Measurements from ENCODE around the gene MAP3K14.
A peak's percentile ranks its signal among the peaks of the same experiment; 100 is the strongest.

MAP3K14 gene

GRCh38 chr17:45291171-45291805 lies 25.5 kb downstream of the MAP3K14 start:
- Histone ChIP-seq H3K4me1 (ENCODE audit: control insufficient read depth, insufficient read depth, low read length) (peaks cover 87% of the 10 kb centered on the region), H3K4me3 (ENCODE audit: low read length) (no peak overlapping the region), H3K9ac (ENCODE audit: low read length) (no peak overlapping the region), H3K9me3 (ENCODE audit: control insufficient read depth, low read length) (no peaks in the 10 kb centered on the region), H3K27me3 (ENCODE audit: control insufficient read depth, insufficient read depth, low read length) (no peaks in the 10 kb centered on the region), H3K36me3 (ENCODE audit: control insufficient read depth, insufficient read depth, low read length) (peaks cover 28% of the 10 kb centered on the region)

DNA sequence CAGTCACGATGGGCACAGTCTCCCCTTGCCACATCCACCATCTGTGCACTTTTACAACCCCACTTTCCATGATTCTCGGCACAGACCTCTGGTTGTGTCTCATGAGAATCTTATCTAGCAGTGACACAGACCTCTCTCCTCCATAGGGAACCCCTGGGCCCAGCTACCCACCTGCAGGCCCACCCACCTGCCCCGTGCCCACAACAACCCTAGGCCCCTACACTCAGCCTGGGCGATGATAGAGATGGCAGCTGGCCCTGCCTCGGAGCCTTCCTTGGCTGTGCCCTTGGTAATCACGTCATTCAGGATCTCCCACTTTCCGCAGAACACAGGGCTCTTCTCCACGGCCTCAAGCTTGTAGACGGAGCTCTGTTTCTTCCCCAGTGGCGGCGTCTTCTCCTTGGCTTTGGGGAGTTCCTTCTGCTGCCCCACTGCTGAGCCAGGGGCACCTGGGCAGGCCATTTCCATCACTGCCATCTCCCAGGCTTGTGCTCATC lies 26.5 kb downstream of the MAP3K14 start:
- H3K9ac ChIP-seq (ENCODE audit: low read length) = no peak overlapping the region
- H3K4me3 ChIP-seq (ENCODE audit: low read length) = no peak overlapping the region
- H3K36me3 ChIP-seq (ENCODE audit: control insufficient read depth, insufficient read depth, low read length) = peaks cover 32% of the 10 kb centered on the region
- H3K27me3 ChIP-seq (ENCODE audit: control insufficient read depth, insufficient read depth, low read length) = no peaks in the 10 kb centered on the region
- no peaks in the 10 kb centered on the region for H3K9me3 ChIP-seq (ENCODE audit: control insufficient read depth, low read length)
- H3K4me1 ChIP-seq (ENCODE audit: control insufficient read depth, insufficient read depth, low read length) = peaks cover 77% of the 10 kb centered on the region

GRCh38 chr17:45289301-45290268 lies 27.2 kb downstream of the MAP3K14 start:
- H3K9me3 ChIP-seq (ENCODE audit: control insufficient read depth, low read length) = no peaks in the 10 kb centered on the region
- peaks cover 70% of the 10 kb centered on the region for H3K4me1 ChIP-seq (ENCODE audit: control insufficient read depth, insufficient read depth, low read length)
- H3K36me3 ChIP-seq (ENCODE audit: control insufficient read depth, insufficient read depth, low read length) = peaks cover 37% of the 10 kb centered on the region
- no peak overlapping the region for H3K4me3 ChIP-seq (ENCODE audit: low read length)
- peak overlapping the region; percentile 31 for H3K9ac ChIP-seq (ENCODE audit: low read length)
- H3K27me3 ChIP-seq (ENCODE audit: control insufficient read depth, insufficient read depth, low read length) = no peaks in the 10 kb centered on the region

- Histone ChIP-seq H3K4me1 (ENCODE audit: control insufficient read depth, insufficient read depth, low read length) (peaks cover 62% of the 10 kb centered on the region), H3K27me3 (ENCODE audit: control insufficient read depth, insufficient read depth, low read length) (no peaks in the 10 kb centered on the region), H3K36me3 (ENCODE audit: control insufficient read depth, insufficient read depth, low read length) (peaks cover 45% of the 10 kb centered on the region), H3K4me3 (ENCODE audit: low read length) (no peak overlapping the region), H3K9me3 (ENCODE audit: control insufficient read depth, low read length) (no peaks in the 10 kb centered on the region), H3K9ac (ENCODE audit: low read length) (peak overlapping the region; percentile 31)
Observed at GRCh38 chr17:45288825-45289224, 28.0 kb downstream of the MAP3K14 start.

DNA sequence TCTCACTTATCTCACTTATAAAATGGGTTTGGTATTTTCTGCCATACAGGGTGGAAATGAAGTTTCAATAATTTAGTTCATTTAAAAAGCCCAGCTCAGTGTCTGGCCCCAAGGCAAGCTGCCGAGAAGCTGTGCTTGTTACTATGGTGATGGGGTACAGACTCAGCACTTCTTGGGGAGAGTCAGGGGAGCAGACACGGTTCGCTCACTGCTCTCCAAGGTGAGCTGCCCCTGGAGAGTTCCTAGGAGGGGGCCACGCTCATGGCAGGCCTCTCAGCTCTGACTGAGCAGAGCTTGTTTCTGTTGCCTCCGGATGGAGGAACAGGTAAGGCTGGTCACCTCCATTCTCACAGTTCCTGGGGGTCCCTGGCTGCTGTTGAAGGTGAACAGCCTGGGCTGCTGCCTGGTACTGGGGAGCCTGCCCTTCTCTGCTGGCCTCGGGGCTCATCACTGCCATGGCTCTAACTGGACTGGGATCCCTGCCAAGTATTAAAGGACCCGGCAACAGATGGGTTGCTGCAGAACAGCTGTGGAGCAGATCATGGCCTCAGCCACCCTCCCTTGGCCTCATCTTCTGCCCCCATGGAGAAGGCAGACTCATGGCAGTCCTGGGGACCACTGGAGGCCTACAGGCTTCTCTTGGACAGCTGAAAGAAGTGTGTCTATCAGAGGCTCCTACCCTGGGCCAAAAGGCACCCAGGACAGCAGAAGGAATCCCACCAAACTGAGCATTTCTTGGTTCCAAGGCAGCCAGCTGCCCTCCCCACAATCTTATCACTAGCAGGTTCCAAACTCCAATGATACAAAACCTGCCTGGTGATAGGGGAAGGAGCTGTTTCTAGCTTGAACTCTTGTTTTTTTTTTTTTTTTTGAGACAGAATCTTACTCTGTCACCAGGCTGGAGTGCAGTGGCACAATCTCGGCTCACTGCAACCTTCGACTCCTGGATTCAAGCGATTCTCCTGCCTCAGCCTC lies 29.0 kb downstream of the MAP3K14 start:
- Histone ChIP-seq H3K27me3 (ENCODE audit: control insufficient read depth, insufficient read depth, low read length) (no peaks in the 10 kb centered on the region), H3K9ac (ENCODE audit: low read length) (no peak overlapping the region), H3K36me3 (ENCODE audit: control insufficient read depth, insufficient read depth, low read length) (peaks cover 46% of the 10 kb centered on the region), H3K4me1 (ENCODE audit: control insufficient read depth, insufficient read depth, low read length) (peaks cover 59% of the 10 kb centered on the region), H3K9me3 (ENCODE audit: control insufficient read depth, low read length) (no peaks in the 10 kb centered on the region), H3K4me3 (ENCODE audit: low read length) (no peak overlapping the region)

DNA sequence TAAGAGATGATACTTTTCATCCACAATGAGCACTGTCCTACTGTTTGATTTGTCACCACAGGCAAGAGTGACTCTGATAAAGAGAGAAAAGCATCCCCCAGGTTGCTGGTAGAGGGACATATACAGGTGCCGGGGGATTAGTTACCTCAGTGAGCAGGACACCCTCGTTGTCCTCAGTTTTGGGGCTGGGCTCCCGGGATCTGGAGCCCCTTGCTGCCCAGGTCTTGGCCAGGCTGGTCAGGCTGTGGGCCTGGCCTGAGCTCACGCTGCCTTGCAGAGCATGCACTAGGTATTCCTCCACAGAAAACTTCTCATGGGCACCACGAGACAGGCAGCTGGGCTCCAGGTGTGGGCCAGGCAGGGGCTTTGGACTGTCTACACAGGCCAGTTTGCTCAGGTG lies 30.5 kb downstream of the MAP3K14 start:
- Histone ChIP-seq H3K4me1 (ENCODE audit: control insufficient read depth, insufficient read depth, low read length) (peaks cover 43% of the 10 kb centered on the region), H3K9me3 (ENCODE audit: control insufficient read depth, low read length) (no peaks in the 10 kb centered on the region), H3K36me3 (ENCODE audit: control insufficient read depth, insufficient read depth, low read length) (peaks cover 46% of the 10 kb centered on the region), H3K4me3 (ENCODE audit: low read length) (no peak overlapping the region), H3K27me3 (ENCODE audit: control insufficient read depth, insufficient read depth, low read length) (no peaks in the 10 kb centered on the region), H3K9ac (ENCODE audit: low read length) (no peak overlapping the region)

DNA sequence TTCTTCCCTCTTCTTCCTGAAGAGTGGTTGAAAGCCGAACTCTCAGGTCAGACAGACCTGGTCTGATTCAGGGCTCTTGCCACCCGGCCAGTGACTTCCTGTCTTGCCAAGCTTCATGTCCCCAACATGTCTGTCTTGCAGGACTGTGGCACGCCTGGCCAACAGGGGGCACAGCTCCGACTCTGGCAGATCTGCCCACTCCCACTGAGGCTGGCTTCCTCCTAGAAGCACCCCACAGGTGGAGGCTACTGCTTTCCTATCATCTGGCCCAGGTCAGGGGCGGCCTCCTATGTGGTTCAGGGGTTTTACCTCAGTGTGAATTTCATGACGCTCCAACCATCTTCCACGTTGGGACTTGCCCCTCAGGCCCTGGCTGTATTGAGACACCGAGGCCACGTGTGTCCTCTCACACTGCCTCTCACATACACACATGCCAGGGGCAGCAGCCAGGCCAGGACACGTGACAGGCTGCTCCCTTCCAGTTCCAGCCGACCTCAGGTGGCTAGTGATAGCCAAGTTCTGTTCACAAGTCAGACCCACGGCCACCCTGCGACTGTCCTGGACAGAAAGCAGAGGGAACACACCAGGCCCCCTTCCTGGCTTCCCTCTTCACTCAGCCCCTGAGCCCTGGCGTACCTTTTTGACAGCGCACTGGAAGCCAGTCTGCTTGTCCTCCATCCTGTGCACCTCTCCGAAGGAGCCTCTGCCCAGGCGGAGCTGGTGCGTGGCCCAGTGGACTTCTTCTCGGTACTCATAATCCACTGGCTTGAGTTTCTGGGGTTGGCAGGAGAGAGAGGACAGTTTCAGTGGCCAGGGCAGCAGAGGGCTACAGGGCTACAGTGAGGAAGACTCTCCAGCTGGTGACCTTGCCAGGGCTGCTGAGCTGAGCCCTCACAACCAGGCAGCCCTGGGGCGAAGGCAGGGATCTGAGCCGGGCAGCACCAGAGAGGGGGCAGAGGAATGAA lies 32.4 kb downstream of the MAP3K14 start:
- Histone ChIP-seq H3K9me3 (ENCODE audit: control insufficient read depth, low read length) (no peaks in the 10 kb centered on the region), H3K36me3 (ENCODE audit: control insufficient read depth, insufficient read depth, low read length) (peaks cover 36% of the 10 kb centered on the region)

GRCh38 chr17:45283711-45284110 lies 33.1 kb downstream of the MAP3K14 start:
- Histone ChIP-seq H3K27me3 (ENCODE audit: control insufficient read depth, insufficient read depth, low read length) (no peaks in the 10 kb centered on the region), H3K9ac (ENCODE audit: low read length) (no peak overlapping the region), H3K9me3 (ENCODE audit: control insufficient read depth, low read length) (no peaks in the 10 kb centered on the region), H3K36me3 (ENCODE audit: control insufficient read depth, insufficient read depth, low read length) (peaks cover 35% of the 10 kb centered on the region), H3K4me3 (ENCODE audit: low read length) (no peak overlapping the region), H3K4me1 (ENCODE audit: control insufficient read depth, insufficient read depth, low read length) (peaks cover 20% of the 10 kb centered on the region)

More for the DNA sequence above, 32.4 kb downstream of the MAP3K14 start:
- H3K27me3 ChIP-seq (ENCODE audit: control insufficient read depth, insufficient read depth, low read length) = no peaks in the 10 kb centered on the region
- no peak overlapping the region for H3K9ac ChIP-seq (ENCODE audit: low read length)
- peaks cover 25% of the 10 kb centered on the region for H3K4me1 ChIP-seq (ENCODE audit: control insufficient read depth, insufficient read depth, low read length)
- no peak overlapping the region for H3K4me3 ChIP-seq (ENCODE audit: low read length)

DNA sequence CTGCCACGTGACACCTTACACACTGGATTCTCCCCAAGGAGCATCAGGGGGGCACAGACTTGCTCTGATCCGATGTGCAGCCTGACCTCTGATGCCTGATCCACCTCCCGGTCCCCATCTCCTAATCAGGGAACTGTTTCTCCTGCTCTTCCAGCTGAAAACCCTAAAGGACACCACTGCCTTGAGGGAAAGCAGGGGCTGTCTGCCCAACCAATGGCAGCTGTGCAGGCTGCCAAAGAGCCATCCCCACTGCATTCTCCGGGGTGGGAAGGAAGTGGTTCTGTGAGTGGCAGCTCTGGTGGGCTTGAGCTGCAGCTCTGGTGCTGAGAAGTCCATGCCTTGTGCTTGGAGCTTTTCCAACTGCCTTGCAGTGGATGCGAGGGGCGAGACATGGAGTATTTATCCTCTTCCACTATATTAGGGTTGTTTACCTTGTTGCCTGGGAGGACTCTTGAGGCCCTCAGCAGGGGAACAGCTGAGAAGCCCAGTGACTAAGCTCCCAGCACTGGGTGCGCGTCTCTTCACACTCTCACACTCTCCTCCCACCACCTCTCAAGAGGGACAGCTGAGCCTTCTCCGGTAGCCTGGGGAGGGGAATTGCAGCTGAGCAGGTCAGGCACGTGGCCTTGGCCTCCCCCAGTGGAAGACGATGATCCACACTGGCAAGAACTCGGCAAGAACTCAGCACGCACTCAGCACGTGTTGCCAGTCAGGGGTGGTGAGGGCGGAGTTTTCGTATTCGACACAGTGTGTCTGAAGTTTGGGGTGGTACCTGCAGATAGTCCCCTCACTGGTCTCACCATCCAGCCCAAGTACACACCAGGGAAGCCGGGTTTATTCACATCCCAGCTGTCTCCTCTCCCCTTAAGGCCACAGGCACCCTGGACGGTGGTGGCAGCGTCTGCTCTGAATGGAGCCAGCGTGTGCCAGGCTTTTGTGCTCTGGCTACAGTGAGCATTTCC lies 33.9 kb downstream of the MAP3K14 start:
- Histone ChIP-seq H3K27me3 (ENCODE audit: control insufficient read depth, insufficient read depth, low read length) (no peaks in the 10 kb centered on the region), H3K9me3 (ENCODE audit: control insufficient read depth, low read length) (no peaks in the 10 kb centered on the region), H3K4me1 (ENCODE audit: control insufficient read depth, insufficient read depth, low read length) (peaks cover 20% of the 10 kb centered on the region), H3K36me3 (ENCODE audit: control insufficient read depth, insufficient read depth, low read length) (peaks cover 35% of the 10 kb centered on the region), H3K9ac (ENCODE audit: low read length) (no peak overlapping the region), H3K4me3 (ENCODE audit: low read length) (no peak overlapping the region)

- Histone ChIP-seq H3K9ac (ENCODE audit: low read length) (no peak overlapping the region), H3K4me1 (ENCODE audit: control insufficient read depth, insufficient read depth, low read length) (peaks cover 23% of the 10 kb centered on the region), H3K9me3 (ENCODE audit: control insufficient read depth, low read length) (no peaks in the 10 kb centered on the region), H3K36me3 (ENCODE audit: control insufficient read depth, insufficient read depth, low read length) (peaks cover 12% of the 10 kb centered on the region), H3K4me3 (ENCODE audit: low read length) (no peak overlapping the region), H3K27me3 (ENCODE audit: control insufficient read depth, insufficient read depth, low read length) (no peaks in the 10 kb centered on the region)
Observed at GRCh38 chr17:45279898-45280297, 36.9 kb downstream of the MAP3K14 start.

Data from mucosa of stomach (tissue), 1 donor.